GM18868 (cell line): ENCODE measurements around the gene TMEM87B.

Source experiments
- ATAC-seq: cut with Tn5 transposase; IDR thresholded peaks from one replicate; pipeline ENCODE4 v1.9.1; 2021; ENCODE audit warnings: mild to moderate bottlenecking, moderate library complexity; ENCODE audit not compliant: unreplicated experiment

Gene TMEM87B

GRCh38 chr2:112149194-112149593, 94.1 kb downstream of the TMEM87B start:
- no peak for ATAC-seq

- ATAC-seq = no peak
These were observed 94.9 kb downstream of the TMEM87B start for GRCh38 chr2:112149866-112150435.

GRCh38 chr2:112150447-112150846, 95.4 kb downstream of the TMEM87B start:
- ATAC-seq = no peak

GRCh38 chr2:112150851-112151250, 95.8 kb downstream of the TMEM87B start:
- no peak for ATAC-seq

- ATAC-seq = no peak
These were observed 96.2 kb downstream of the TMEM87B start for GRCh38 chr2:112151271-112151670.

- ATAC-seq = no peak
These were observed 96.8 kb downstream of the TMEM87B start for GRCh38 chr2:112151701-112152440.

- ATAC-seq = no peak
These were observed 97.6 kb downstream of the TMEM87B start for GRCh38 chr2:112152476-112153178.

GRCh38 chr2:112153179-112153490, 98.1 kb downstream of the TMEM87B start:
- ATAC-seq = no peak

GRCh38 chr2:112153501-112153900, 98.4 kb downstream of the TMEM87B start:
- no peak for ATAC-seq

- ATAC-seq = no peak
These were observed 99.4 kb downstream of the TMEM87B start for GRCh38 chr2:112154246-112155117.

GRCh38 chr2:112155331-112156151, 100.5 kb downstream of the TMEM87B start:
- ATAC-seq = no peak

GRCh38 chr2:112156152-112156986, 101.3 kb downstream of the TMEM87B start:
- no peak for ATAC-seq

GRCh38 chr2:112157472-112157871, 102.4 kb downstream of the TMEM87B start:
- no peak for ATAC-seq

- ATAC-seq = no peak
These were observed 104.4 kb downstream of the TMEM87B start for GRCh38 chr2:112159454-112159921.

- no peak for ATAC-seq
These were observed 105.5 kb downstream of the TMEM87B start for GRCh38 chr2:112160283-112161250.

- no peak for ATAC-seq
These were observed 106.5 kb downstream of the TMEM87B start for GRCh38 chr2:112161431-112162145.

- ATAC-seq = no peak
These were observed 107.3 kb downstream of the TMEM87B start for GRCh38 chr2:112162341-112162740.

- ATAC-seq = no peak
These were observed 107.9 kb downstream of the TMEM87B start for GRCh38 chr2:112162956-112163355.
